Middle frontal gyrus (tissue), 1 donor: ENCODE data around the gene SEC16B.

Experiments
- DNase-seq: peaks from one replicate; pipeline ENCODE4 v3.0.0-alpha.2; 2015; ENCODE audit warnings: low spot score; ENCODE audit errors: extremely low spot score

Gene SEC16B

GRCh38 chr1:177909416-177909815 is 60.4 kb downstream of the SEC16B start:
- no peak for DNase-seq

GRCh38 chr1:177907000-177907399 is 62.9 kb downstream of the SEC16B start:
- no peak for DNase-seq

GRCh38 chr1:177905686-177906085 is 64.2 kb downstream of the SEC16B start:
- no peak for DNase-seq

GRCh38 chr1:177902266-177902665 is 67.6 kb downstream of the SEC16B start:
- no peak for DNase-seq

DNA sequence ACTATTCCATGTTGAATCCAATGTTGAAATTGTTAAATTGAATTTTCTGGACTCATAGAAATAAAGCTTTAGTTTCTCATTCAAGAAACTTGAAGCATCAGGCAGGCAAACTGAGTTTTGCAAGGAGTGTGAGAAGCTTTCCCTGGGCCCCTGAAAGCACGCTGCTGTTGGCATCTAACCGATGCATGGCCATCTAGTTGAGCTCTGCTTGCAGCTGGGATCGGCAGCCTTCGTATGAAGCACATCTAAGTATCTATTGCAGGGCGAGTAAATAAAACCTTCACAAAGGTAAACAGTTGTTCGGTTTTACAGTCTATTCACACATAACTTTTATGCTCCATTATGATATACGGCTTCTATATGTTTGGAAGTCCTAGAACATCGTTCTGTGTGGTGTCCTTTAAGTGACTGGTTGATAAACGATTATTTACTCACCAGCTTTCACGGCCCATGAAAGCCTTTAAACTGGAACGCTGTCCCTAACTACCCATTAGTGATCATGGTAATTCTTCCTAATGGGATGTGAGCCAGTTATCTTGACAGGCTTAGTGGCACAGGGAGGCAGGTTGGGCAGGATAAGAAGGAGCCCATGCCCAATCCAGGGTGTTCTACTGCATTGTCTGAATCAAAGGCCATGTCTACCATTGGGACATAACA is 71.7 kb downstream of the SEC16B start:
- DNase-seq, result no peak

DNA sequence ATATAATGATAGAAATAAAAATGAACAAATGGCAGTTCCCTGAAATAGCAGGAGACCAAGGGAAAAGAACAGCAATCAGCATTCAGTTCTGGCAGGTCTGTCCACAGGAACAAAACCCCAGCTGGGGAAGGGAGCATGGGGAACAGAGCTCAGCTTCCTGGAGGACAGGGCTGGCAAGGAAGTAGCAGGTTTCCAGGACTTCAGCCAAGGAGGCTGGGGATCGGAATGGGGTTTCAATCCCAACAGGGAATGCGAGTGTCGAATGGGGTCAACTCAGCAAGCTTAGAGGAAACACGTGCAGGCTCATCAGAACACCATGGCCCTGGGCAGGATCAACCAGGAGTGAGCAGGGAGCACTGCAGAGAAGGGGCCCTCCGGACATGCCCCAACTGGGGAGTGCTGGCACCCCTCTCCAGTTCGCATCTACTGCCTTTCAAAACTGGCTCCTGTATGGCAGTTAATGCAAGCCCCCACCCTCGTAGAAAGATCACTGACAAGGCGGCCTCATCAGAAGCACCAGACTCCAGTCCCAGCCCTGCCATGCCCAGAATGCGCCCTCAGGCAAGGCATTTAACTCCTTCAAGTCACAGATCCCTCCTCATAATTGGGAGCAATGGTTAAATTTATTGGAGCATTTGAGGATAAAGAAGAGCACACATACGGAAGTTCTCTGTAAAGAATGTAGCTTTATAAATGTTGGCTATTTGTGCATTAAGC is 72.4 kb downstream of the SEC16B start:
- no peak for DNase-seq
